HuH-7 (cell line): ENCODE measurements around the gene MS4A6A.
"Not testable (repeated sequence)": the region's sequence is repeated elsewhere in the genome, so short reads cannot be mapped to it uniquely, and the experiment has no call there.

Experiments
- DNase-seq: peaks from one replicate; pipeline ENCODE4 v3.0.0; 2011; ENCODE audit warnings: low spot score

The MS4A6A gene

GRCh38 chr11:60182541-60183330 is at the start of gene MS4A6A:
TSS of gene MS4A6A (minus strand) at chr11:60183083. CDS start at chr11:60181727, 1,356 bp downstream.
- DNase-seq, result no peak

GRCh38 chr11:60230681-60231080 is 47.8 kb upstream of the MS4A6A start:
- no peak for DNase-seq

GRCh38 chr11:60222141-60222540 is 39.3 kb upstream of the MS4A6A start:
- no peak for DNase-seq

GRCh38 chr11:60221692-60222091 is 38.8 kb upstream of the MS4A6A start:
- DNase-seq, result no peak

- DNase-seq, result no peak
Measured at GRCh38 chr11:60221181-60221580, 38.3 kb upstream of the MS4A6A start.

- DNase-seq, result no peak
Measured at GRCh38 chr11:60214386-60214785, 31.5 kb upstream of the MS4A6A start.

GRCh38 chr11:60211206-60211605 is 28.3 kb upstream of the MS4A6A start:
- DNase-seq, result no peak

GRCh38 chr11:60209977-60210376 is 27.1 kb upstream of the MS4A6A start:
- no peak for DNase-seq

GRCh38 chr11:60208951-60209350 is 26.1 kb upstream of the MS4A6A start:
- DNase-seq, result no peak

GRCh38 chr11:60208146-60208895 is 25.4 kb upstream of the MS4A6A start:
- DNase-seq, result no peak

- DNase-seq, result no peak
Measured at GRCh38 chr11:60206616-60207015, 23.7 kb upstream of the MS4A6A start.

GRCh38 chr11:60204922-60205321 is 22.0 kb upstream of the MS4A6A start:
- no peak for DNase-seq

- not testable (repeated sequence) for DNase-seq
Measured at GRCh38 chr11:60201334-60201733, 18.5 kb upstream of the MS4A6A start.

- DNase-seq, result no peak
Measured at GRCh38 chr11:60197442-60197841, 14.6 kb upstream of the MS4A6A start.

GRCh38 chr11:60195923-60196368 is 13.1 kb upstream of the MS4A6A start:
- no peak for DNase-seq

GRCh38 chr11:60194511-60194910 is 11.6 kb upstream of the MS4A6A start:
- DNase-seq, result no peak

- peak; percentile 46 for DNase-seq
Measured at GRCh38 chr11:60193687-60194433, 11.0 kb upstream of the MS4A6A start.

GRCh38 chr11:60192564-60192963 is 9.7 kb upstream of the MS4A6A start:
- DNase-seq, result not testable (repeated sequence)

- DNase-seq, result not testable (repeated sequence)
Measured at GRCh38 chr11:60188481-60188880, 5.6 kb upstream of the MS4A6A start.

- DNase-seq, result not testable (repeated sequence)
Measured at GRCh38 chr11:60186128-60186527, 3.2 kb upstream of the MS4A6A start.

- not testable (repeated sequence) for DNase-seq
Measured at GRCh38 chr11:60185512-60185827, 2.6 kb upstream of the MS4A6A start.

- no peak for DNase-seq
Measured at GRCh38 chr11:60184824-60185511, 2.1 kb upstream of the MS4A6A start.
